ENCODE results near the gene LAPTM5.

LAPTM5 gene

GRCh38 chr1:30741239-30741894, 16.2 kb downstream of the LAPTM5 start:
- DNase-seq: no peak

DNA sequence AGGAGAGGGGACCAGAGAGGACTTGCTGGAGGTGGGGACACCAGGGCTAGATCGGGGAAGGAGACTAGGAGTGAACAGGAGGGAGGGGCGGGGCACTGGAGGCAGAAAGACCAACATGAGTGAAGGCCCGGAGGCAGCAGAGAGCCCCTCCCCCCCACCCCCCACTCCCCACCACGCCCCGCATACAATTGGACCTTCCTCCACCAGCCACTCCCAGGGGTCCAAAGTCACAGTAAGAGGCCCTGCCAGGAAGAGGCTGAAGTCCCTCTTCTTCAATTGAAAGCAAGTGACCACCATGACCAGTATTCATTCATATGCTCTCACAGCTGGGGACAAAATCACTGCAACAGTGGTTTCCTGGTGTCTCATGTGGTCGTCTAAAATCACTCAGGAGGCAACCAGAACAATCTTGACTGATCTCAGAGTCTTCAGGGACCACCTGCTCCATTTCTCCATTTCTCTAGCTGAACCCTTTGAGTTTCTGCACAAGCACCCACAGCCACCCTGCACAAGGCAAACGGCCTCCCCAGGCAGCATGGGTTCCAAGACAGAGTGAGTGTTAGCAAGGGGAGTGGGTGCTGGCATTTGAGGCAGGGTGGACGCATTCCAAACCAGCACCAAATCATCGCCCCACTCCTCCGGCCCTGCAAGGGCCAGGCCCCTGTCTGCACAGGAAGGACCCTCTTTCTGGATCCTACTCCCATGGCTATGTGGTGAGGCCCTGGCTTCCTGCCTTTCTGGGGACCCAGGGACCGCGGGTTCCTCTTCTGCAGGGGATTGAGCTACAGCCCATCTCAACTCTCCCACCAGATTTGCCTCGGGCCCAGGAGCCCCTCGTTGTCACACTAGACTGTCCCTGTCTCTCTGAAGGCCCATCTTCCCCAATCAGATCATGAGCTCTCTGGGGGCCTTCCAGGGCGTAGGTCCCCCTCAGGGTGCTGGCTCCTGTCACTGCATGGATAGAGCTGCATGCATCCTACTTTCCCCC, 17.0 kb downstream of the LAPTM5 start:
- no peak for DNase-seq

- DNase-seq: no peak
Observed at GRCh38 chr1:30739601-30740000, 18.0 kb downstream of the LAPTM5 start.

- DNase-seq: no peak
Observed at GRCh38 chr1:30738715-30739559, 18.6 kb downstream of the LAPTM5 start.

GRCh38 chr1:30738040-30738714, 19.4 kb downstream of the LAPTM5 start:
- no peak for DNase-seq

DNA sequence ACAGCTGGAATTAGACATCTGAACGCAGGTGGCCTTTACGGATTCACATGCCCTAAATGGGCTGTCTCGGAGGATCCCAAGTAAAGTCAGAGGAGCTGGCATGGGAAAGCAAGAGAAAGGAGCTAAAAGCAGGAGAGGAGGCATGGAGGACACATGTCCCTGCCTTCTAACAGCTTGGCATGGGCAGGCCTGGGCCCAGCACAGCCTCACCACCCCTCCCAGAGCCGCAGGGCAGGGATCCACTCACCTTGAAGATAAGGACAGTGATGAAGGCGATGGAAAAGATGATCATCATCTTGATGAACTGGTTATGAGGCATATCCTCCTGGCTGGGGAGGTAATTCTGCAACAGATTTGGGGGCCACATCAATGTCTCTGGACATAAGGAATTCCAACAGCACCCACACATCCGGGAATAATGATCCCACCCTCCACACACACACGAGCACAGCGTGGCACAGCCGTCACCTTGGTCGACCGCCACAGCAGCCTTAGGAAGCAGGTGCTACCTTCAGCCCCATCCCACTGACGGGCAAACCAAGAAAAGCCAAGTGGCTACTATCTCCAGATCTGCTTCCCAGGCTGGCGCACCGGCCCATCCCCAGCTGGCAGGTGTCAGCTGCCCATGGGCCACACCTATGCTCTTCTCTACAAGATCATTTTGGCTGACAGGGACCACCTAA, 20.1 kb downstream of the LAPTM5 start:
- no peak for DNase-seq

DNA sequence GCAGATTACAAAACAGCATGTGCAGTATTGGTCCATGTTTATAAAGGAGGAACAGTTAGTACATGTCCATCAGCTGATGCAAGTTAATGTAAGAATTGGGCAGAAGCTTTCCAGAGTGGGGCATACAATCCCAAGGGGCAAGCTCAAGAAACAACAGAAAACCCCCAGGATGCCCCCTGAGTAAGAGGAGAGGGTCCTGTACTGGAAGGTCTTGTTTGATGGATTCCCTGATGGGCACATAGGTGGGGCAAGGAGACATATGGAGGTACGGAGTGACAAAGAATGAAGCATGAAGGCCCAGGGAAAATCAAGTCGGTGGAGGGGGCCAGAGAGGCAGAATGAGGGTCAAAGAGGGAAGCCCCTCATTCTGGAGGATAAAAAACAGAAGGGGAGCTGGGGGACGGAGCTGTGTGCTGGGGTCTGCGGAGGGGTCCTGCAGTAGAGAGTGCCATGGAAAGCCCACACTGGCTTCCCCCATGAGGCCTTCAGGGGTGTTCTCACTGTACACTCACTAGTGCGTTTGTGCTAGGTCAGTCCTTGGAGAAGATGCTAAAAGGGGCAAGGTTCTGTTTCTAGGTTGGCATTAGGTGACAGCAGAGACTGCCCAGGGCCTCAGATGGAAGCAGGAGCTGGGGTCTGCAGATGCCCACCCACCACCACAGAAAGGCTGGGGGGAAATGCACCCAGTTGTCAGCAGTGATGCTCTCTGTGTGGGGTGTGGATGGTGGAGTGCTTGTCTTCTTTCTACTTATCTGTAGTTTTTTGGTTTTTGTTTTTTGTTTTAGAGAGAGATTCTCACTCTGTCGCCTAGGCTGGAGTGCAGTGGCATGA, 21.7 kb downstream of the LAPTM5 start:
- DNase-seq: no peak

DNA sequence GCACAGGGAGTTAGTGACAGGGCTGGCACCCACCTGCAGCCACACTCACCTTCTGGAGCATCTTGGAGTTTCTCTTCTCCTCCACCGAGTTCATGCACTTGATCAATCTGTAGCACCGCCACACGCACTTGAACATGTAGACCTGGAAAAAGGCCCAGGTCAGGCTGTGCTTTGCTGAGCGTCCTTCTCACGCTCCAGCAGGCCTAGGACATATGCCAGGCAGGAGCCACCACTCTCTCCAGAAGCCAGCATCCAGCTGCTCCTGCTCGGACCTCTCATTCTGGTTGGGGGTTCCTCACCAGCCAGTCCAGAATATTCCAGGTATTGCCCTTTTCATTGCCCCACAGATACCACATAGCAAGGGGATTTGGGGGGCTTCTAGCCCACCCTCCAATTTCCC, 22.4 kb downstream of the LAPTM5 start:
- no peak for DNase-seq

DNA sequence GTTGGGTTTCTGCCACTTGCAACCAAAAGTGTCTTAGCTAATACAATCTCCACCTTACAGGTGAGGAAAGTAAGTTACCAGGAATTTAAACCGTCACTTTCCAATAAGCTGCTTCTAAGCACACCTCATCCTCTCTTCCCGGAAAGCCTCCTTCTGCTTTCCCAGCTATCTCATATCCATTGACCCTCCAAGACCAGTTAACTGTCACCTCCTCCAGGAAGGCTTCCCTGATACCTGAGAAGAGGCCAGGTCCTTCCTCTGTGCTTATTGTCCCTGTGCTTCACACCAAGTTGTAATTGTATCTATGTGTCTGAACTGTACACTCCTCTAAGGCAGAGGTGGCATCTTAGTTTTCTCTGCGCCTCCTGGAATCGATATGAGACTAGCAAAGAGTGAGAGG, 23.0 kb downstream of the LAPTM5 start:
- no peak for DNase-seq

DNA sequence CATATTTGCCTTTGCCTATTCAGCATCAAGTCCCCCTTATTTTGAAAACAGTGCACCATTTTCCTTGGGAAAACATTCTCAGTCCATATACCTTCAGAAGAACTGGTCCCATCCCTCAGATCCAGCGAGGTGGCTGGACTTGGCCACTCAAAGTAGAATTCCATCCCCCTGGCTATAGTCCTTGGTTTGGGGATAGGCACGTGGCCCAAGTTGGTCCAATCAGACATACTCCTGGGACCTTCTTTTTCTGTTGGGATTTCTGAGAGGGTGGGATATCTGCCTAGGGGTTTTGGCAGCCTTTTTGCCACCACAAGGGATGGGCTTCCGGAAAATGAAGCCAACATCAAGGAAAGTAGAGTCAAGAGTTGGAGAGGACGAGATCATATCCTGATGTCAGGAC, 23.5 kb downstream of the LAPTM5 start:
- no peak for DNase-seq

- no peak for DNase-seq
Observed at GRCh38 chr1:30733493-30733892, 24.1 kb downstream of the LAPTM5 start.

DNA sequence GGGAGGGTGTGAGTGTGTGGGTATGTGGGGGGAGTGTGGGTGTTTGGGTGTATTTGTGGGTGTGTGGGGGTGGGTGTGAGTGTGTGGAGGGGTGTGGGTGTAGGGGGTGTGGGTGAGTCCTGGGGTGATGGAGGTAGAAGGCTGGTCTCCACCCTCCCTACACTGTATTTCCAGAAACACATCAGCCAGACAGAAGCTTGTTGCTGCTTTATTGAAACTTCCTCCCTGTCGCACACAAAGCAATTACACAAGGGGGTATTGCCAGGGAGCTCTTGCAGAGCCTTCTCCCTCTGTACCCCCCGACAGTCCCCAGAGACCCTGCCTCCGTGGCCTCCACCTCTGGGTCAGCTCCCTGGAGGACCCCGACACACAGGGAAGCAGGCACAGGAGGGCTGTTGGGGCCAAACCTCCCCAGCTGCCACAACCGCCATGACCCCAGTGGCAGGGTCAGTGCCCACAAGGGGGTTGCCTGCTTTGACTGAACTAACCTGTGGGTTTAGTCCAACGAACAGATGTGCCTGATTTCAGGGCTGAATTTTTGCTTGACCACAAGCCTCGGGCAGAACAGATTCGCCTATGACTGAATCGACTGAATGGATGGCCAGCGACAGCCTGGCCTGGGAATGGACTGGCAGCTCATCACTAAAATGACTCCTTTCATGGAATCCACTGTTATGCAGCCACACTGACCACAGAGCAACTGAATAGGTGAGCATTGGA, 25.1 kb downstream of the LAPTM5 start:
- DNase-seq: no peak

GRCh38 chr1:30731806-30732276, 25.7 kb downstream of the LAPTM5 start:
- DNase-seq: no peak

- DNase-seq: no peak
Observed at GRCh38 chr1:30731109-30731805, 26.3 kb downstream of the LAPTM5 start.

- DNase-seq: no peak
Observed at GRCh38 chr1:30730346-30731108, 27.0 kb downstream of the LAPTM5 start.

GRCh38 chr1:30729901-30730300, 27.7 kb downstream of the LAPTM5 start:
- DNase-seq: no peak

DNA sequence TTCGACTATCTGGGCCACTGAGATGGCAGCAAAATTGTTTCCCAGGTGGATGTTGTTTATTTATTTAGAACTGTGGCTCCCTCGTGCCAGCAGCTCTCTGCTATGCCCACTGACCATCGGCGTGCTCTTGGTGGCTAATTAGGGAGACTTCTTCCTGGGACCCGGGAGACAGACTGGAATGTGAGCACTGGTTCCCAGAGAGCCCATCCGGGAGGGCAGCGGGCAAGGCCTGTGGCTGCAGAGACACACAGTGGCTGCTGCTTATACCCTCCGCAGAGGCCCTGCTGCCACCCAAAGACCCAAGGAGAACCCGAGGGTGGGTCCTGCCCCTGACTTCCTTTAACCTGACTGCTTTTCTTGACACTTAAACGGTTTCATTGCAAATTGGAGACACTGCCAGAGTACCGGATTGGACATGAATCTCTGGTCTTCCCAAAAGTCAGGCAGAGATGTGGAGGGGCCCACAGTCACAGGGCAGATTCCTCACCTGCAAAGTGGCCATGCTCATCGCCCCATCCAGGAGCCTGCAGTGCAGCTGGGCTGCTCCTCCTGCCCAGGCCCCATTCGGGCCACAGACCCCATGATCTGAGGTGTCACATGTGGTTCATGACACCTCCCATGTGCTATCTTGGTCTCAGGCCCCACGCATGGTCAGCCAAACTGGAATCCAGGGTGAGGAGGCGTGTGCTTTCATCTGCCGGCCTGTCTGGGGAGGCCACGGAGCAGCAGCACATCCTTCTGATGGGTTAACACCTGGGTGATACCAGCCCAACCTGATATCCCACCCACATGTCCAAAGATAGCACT, 28.5 kb downstream of the LAPTM5 start:
- DNase-seq: no peak

DNA sequence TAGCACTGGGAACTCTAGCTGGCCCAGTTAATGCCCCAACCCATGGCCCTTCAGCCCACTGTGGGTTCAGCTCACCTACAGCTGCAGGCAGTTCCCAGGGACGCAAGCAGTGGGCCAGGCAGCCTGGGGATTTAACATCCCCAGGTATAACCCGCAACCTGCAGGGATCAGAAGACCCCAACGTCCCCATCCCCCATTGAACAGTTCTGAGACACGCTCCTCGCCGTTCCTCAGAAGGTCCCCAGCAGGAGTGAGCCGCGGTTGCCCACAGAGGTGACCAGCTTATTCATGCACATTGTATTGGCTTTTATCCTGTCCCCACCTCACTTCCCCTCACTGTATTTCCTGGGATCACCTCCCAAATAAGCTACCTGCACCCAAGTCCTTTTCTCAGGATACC, 29.2 kb downstream of the LAPTM5 start:
- DNase-seq: no peak
